Naive thymus-derived CD8-positive, alpha-beta T cell (primary cell): ENCODE measurements around the gene MROH7. TPM values are rescaled to one million over a fixed set of nuclear protein-coding genes. Genes with fewer than 3 reads are reported as not detected.

Experiments
- ATAC-seq, 2 donors: fragments of 150-1000 bp; cut with Tn5 transposase in 1 of 2; sonication (Bioruptor Pico), chemical (Tn5 transposase) in 1 of 2; 1 replicate in 1 of 2; 2 replicates in 1 of 2; pipeline ENCODE4 v1.10.0; 2021; ENCODE audit warnings: mild to moderate bottlenecking in 2 of 2, moderate library complexity in 2 of 2
- POLR2A ChIA-PET: fragments of 350-600 bp; sonication (Branson Sonifier 250); formaldehyde crosslinking; loops from one replicate; lab custom pipeline; 2021; ENCODE audit warnings: antibody characterized with exemption; lab: Charles Lee
- DNase-seq, 10 donors: peaks; one replicate each; pipeline versions ENCODE4 v3.0.0 to v3.0.0-alpha.2; 2020 to 2022
- H3K27ac Mint-ChIP-seq, 10 donors: one replicate each; pipeline ENCODE4 v1.8.0; 2020 to 2022; ENCODE audit warnings: mild to moderate bottlenecking in 10 of 10, mixed read lengths in 10 of 10, moderate library complexity in 4 of 10, inconsistent platforms in 1 of 10
- H3K27me3 Mint-ChIP-seq, 5 donors: one replicate each; pipeline ENCODE4 v1.8.0; 2021 to 2022; ENCODE audit warnings: mixed read lengths in 5 of 5
- H3K36me3 Mint-ChIP-seq, 3 donors: one replicate each; pipeline ENCODE4 v1.8.0; 2020 to 2022; ENCODE audit warnings: mixed read lengths in 3 of 3, mild to moderate bottlenecking in 2 of 3, inconsistent platforms in 1 of 3
- H3K4me1 Mint-ChIP-seq, 4 donors: one replicate each; pipeline ENCODE4 v1.8.0; 2021 to 2022; ENCODE audit warnings: mixed read lengths in 4 of 4
- H3K4me3 Mint-ChIP-seq, 10 donors: one replicate each; pipeline ENCODE4 v1.8.0; 2020 to 2022; ENCODE audit warnings: mild to moderate bottlenecking in 10 of 10, mixed read lengths in 10 of 10, moderate library complexity in 6 of 10, inconsistent platforms in 1 of 10
- H3K9me3 Mint-ChIP-seq, 9 donors: one replicate each; pipeline ENCODE4 v1.8.0; 2020 to 2022; ENCODE audit warnings: mixed read lengths in 9 of 9, mild to moderate bottlenecking in 3 of 9, inconsistent platforms in 1 of 9, moderate library complexity in 1 of 9
- polyA plus RNA-seq, 3 donors: library from polyadenylated mRNA; unstranded; fragments of 300-500 nt; fragmentation: Illumina TruSeq; gene quantifications; one replicate each; pipeline ENCODE4 v1.2.3, GENCODE V29; 2021
- total RNA-seq, 8 experiments: library from RNA in 2 of 8; stranded (reverse) in 2 of 8; gene quantifications; one replicate each; pipeline ENCODE4 v1.2.3 and lab custom pipeline; 2021 to 2026

MROH7 gene
- total and polyA plus RNA-seq, 5 experiments from 2014 or later = 0.18 TPM; not detected in 4

DNA sequence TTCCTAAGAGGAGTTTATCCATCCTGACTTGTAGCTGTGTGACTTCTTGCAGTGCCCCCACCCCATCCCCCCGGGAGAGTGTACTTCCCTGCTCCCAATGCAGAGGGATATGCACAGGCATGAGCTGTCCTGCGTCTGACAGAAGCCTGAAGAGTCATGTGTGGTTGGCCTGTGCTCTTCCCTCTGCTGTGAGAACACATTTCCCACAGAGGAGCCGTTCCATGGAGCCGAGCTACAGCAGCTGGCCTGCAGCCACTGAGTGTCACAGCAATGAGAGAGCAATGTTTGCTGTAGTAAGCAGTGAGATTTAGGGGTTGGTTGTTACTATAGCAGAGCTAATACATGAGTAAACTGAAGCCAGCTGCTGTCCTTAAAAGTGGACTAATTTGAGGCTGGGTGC lies 100.7 kb downstream of the MROH7 start:
- peak overlapping the region in 3 of 10 donors; percentile 20 to 61 (median 55) for H3K27ac Mint-ChIP-seq
- DNase-seq (no peak), ATAC-seq (no peak)
- no peaks in the 10 kb centered on the region for H3K27me3 Mint-ChIP-seq
- H3K9me3 Mint-ChIP-seq = no peaks in the 10 kb centered on the region
- H3K4me3 Mint-ChIP-seq = no peak overlapping the region
- POLR2A ChIA-PET = no interaction called here
- peaks cover 0 to 60% (median 4%) of the 10 kb centered on the region in 3 donors for H3K36me3 Mint-ChIP-seq
- peaks cover 0 to 2% (median 0%) of the 10 kb centered on the region in 4 donors for H3K4me1 Mint-ChIP-seq

DNA sequence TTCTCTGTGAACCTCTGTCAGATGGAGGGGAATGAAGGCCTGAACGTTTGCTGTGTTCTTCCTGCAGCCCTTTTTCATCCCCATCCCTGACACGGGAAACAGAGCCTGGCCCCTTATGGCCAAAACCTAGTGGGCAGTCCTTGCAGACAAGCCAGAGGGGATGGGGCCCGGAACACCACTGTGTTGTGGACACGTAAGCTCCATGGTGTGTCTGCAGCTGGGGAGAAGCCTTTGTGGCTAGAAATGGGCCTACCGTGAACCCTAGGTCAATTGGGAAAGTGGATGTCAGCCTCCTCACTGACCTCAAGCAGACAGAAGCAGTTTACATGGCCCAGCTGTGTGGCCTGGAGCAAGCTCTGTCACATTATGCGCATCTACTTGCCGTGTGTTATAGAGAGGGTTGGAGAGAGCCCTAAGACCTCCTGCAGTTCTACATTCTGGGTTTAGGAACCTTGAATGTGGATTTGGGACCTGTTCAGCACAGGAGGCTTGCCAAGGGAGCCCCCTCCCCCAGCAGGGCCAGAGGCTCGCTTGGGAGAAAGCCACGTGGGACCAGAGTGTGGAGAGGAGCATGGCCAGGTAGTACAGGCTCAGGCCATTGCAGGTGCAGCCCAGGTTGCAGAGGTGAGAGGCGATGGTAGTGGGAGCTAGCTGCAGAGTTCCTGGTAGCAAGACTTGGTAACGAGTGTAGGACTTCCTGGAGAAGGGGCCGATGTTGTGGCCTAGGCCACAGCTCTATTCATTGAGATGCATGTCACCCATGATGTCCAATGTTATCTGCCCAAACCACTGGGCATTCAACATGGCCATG lies 102.0 kb downstream of the MROH7 start:
- peaks cover 0 to 47% (median 4%) of the 10 kb centered on the region in 3 donors for H3K36me3 Mint-ChIP-seq
- H3K27me3 Mint-ChIP-seq = no peaks in the 10 kb centered on the region
- no peak for DNase-seq
- H3K9me3 Mint-ChIP-seq = no peaks in the 10 kb centered on the region
- POLR2A ChIA-PET = no interaction called here
- H3K27ac Mint-ChIP-seq = peak overlapping the region in 1 of 10 donors; percentile 66
- no peak for ATAC-seq
- H3K4me1 Mint-ChIP-seq = peaks cover 0 to 2% (median 0%) of the 10 kb centered on the region in 4 donors
- H3K4me3 Mint-ChIP-seq = no peak overlapping the region

DNA sequence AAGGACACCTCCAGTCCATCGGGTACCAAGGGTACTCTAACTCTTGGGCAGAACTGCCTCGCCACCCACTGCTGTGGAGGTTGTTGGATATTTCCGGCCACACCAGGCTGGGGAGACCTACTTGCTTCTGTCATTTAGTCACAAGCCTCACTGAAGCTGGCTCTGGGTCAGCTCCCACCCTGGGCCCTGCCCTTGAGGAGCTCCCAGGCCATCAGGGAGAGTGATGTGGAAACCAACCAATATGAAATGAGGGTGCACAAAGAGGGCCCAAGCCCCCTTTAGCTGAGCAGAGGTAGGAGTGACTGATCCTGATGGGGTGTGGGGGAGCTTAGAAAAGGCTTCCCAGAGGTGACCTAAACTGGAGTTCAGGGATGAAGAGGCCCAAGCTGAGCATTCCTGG lies 103.1 kb downstream of the MROH7 start:
- no peak for DNase-seq
- Mint-ChIP-seq H3K27me3 (no peaks in the 10 kb centered on the region), H3K36me3 (peaks cover 0 to 37% (median 4%) of the 10 kb centered on the region in 3 donors), H3K4me1 (peaks cover 0 to 2% (median 0%) of the 10 kb centered on the region in 4 donors), H3K27ac (peak overlapping the region in 1 of 10 donors; percentile 62), H3K9me3 (no peaks in the 10 kb centered on the region), H3K4me3 (no peak overlapping the region)
- ATAC-seq = no peak
- POLR2A ChIA-PET = no interaction called here

DNA sequence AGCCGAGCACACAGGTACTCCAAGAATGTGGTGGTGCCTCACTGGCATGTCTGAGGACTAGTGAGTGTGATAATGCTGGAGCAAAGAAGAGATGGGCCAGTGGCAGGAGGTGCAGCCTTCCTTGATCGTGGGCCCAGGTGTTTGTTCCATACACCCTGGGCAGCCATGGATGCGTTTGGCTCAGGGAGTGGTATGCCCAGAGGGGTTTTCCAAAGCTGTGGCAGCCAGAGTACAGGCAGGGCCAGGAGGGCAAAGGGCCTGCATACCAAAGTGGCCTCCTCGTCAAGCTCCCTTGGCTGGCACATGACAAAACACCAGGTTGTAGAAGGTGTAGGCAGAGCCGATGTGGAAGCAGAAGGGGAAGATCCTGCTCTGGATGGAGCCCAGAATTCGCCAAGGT lies 103.7 kb downstream of the MROH7 start:
- H3K27me3 Mint-ChIP-seq = no peaks in the 10 kb centered on the region
- POLR2A ChIA-PET = no interaction called here
- ATAC-seq = no peak

DNA sequence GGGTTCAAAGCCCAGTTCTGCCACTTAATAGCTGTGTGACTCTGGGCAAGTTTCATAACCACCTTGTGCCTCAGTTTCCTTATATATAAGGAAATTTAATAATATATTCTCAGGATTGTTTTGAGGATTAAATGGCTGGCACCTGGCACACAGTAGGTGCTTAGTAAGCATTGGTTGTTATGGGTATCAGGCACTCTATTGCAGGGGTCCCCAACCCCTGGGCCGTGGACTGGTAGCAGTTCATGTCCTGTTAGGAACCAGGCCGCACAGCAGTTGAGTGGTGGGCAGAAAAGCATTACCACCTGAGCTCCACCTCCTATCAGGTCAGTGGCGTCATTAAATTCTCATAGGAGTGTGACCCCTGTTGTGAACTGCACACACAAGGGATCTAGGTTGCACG lies 104.3 kb downstream of the MROH7 start:
- Mint-ChIP-seq H3K36me3 (peaks cover 0 to 25% (median 4%) of the 10 kb centered on the region in 3 donors), H3K27me3 (no peaks in the 10 kb centered on the region), H3K4me3 (no peak overlapping the region), H3K9me3 (no peaks in the 10 kb centered on the region), H3K4me1 (peaks cover 0 to 2% (median 0%) of the 10 kb centered on the region in 4 donors), H3K27ac (no peak overlapping the region)
- ATAC-seq (no peak), DNase-seq (no peak)
- POLR2A ChIA-PET = no interaction called here

More for the DNA sequence above, 103.7 kb downstream of the MROH7 start:
- Mint-ChIP-seq H3K4me1 (peaks cover 0 to 2% (median 0%) of the 10 kb centered on the region in 4 donors), H3K4me3 (no peak overlapping the region), H3K9me3 (no peaks in the 10 kb centered on the region), H3K36me3 (peaks cover 0 to 31% (median 4%) of the 10 kb centered on the region in 3 donors), H3K27ac (no peak overlapping the region)
- no peak for DNase-seq

DNA sequence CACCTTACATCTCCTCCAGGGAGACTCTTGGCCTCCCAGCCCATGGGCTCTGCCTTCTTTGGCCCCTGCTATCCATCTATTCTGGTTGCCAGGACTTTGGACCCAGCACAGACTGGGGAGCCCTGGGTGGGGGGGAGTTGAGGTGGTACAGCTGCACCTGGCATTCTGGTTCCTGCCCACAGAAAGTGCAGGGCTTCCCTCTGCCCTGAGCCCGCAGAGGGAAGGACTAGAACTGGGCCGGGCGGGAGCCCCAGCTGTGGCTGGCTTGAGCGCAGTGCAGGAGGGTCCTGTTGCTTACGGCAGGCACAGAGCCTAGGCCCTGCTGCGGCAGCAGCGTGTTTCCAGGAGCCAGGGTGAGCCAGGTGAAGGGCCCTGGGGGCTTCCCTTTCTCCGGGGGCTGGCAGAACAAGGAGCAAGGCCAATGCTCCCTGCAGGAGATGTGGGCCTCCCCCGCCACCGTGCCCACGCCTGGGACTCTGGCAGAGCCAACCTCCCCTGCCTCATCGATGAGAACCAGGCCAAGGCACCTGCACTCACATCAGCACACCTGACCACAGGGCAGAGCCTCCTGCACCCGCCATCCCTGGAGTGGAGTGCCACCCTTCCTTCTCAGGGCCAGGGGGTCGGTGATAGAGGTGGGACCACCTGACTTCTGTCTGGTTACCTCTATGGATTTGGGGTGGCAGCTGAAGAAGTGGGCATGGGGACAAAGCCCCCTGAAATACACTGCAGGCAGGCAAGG lies 106.7 kb downstream of the MROH7 start:
- no peak for ATAC-seq
- POLR2A ChIA-PET = no interaction called here
- H3K9me3 Mint-ChIP-seq = no peaks in the 10 kb centered on the region

DNA sequence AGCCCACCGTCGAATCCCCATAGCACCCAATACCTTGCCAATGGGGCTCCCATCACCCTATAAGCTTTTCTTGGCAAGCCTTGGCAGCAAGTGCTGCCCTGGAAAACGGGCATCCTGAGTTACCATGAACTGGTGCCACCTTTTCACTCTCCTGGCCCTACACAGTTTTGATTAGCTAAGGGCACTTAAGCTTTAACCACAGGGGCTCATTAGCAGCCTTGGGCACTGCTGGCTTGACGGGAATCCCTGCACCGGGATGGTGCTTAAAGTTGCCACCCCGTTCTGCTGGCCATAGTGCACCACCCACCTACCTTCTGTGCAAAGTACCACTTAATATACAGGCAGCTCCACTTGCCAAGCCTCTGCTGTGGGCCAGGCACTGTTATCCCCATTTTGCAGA lies 109.0 kb downstream of the MROH7 start:
- POLR2A ChIA-PET = no interaction called here
- no peaks in the 10 kb centered on the region for H3K27me3 Mint-ChIP-seq

More for the DNA sequence above, 106.7 kb downstream of the MROH7 start:
- Mint-ChIP-seq H3K27me3 (no peaks in the 10 kb centered on the region), H3K27ac (no peak overlapping the region), H3K36me3 (peaks cover 0 to 3% (median 0%) of the 10 kb centered on the region in 3 donors), H3K4me1 (no peaks in the 10 kb centered on the region), H3K4me3 (no peak overlapping the region)
- DNase-seq = no peak

DNA sequence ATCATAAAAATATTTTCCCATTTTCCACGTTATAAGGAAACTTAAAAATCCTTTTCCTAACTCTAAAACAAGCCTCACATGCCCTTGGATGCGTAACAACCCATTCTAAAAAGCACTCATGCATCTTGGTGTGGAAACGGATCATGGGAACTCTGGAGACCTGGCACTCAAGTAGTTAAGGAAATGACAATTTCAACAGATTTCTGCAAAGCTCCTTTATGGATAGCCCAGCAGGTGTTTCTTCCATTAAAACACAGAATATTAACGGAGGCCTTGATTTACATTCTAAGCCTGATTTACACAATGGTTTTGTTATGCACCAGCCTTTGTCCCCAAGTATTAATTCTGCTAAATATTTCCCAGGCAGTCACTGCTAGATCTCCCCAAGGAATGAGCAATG lies 109.8 kb downstream of the MROH7 start:
- Mint-ChIP-seq H3K27ac (no peak overlapping the region), H3K4me1 (no peaks in the 10 kb centered on the region), H3K36me3 (peaks cover 0 to 8% (median 0%) of the 10 kb centered on the region in 3 donors), H3K9me3 (no peaks in the 10 kb centered on the region), H3K27me3 (no peaks in the 10 kb centered on the region), H3K4me3 (no peak overlapping the region)
- ATAC-seq = no peak
- DNase-seq = no peak
- POLR2A ChIA-PET = no interaction called here

More for the DNA sequence above, 109.0 kb downstream of the MROH7 start:
- H3K27ac Mint-ChIP-seq = peak overlapping the region in 1 of 10 donors; percentile 40
- no peaks in the 10 kb centered on the region for H3K9me3 Mint-ChIP-seq
- H3K4me3 Mint-ChIP-seq = no peak overlapping the region
- no peaks in the 10 kb centered on the region for H3K4me1 Mint-ChIP-seq
- H3K36me3 Mint-ChIP-seq = peaks cover 0 to under 1% (median 0%) of the 10 kb centered on the region in 3 donors
- no peak for DNase-seq
- no peak for ATAC-seq

DNA sequence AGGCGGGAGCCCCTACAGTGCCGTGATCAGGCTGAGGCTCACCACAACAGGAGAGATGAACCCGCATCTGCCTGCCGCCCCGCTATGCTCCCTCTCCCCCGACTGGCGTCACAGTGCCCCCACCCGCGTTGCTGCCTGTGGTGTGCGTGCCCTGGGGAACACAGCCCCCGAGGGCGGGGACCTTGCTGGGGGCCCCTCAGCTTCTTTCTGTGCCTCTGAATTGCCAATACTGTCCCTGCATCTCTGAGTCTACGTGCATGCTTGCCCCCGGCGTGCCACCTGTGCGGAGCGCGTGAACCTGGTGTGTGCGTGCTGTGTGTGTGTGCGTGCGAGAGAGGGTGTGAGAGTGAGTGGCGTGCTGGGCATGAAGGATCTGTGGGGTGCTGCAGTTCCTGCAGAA lies 112.5 kb downstream of the MROH7 start:
- Mint-ChIP-seq H3K4me1 (no peaks in the 10 kb centered on the region), H3K27ac (peak overlapping the region in 1 of 10 donors; percentile 27), H3K9me3 (no peaks in the 10 kb centered on the region), H3K27me3 (no peaks in the 10 kb centered on the region), H3K36me3 (peaks cover 0 to 26% (median 2%) of the 10 kb centered on the region in 3 donors), H3K4me3 (no peak overlapping the region)
- POLR2A ChIA-PET = no interaction called here
- ATAC-seq (no peak), DNase-seq (no peak)

DNA sequence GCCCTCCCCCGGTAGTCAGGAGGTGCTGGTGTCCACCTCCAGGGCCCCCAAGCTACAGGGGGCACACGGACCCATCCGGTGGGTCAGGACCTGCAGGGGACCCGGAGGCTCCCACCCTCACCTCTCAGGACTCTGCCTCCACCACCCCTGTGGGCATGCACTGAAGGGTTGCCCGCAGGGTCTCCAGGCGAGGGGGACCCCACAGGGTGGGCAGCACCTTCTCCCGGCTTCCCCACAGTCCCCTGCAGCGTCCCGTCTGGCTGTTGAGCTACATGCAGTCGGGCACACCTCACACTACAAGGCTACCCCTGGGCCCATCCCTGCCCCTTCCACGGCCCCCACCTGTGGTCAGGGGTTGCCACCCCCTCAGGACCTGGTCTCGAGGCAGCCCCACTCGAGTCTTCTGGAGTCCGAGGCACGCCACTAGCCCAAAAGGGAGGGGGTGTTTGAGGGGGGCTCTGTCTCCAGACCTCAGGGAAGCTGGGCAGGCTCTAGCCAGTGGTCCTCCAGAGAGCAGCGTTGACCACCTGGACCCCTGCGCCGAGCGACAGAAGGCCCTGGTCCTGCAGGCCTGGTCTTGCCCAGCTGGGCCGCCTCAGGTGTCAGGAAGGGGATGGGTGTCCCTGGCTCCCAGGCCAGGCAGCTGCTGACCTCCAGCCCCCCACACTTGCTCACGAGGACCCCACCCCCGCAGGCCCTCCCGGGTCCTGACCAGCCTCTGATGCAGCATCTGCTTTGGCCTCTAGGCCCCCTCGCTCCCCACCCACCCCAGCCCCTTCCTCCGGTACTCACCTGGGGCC lies 113.1 kb downstream of the MROH7 start:
- DNase-seq (no peak), ATAC-seq (no peak)
- H3K27ac Mint-ChIP-seq = no peak overlapping the region
- H3K9me3 Mint-ChIP-seq = no peaks in the 10 kb centered on the region
- no peaks in the 10 kb centered on the region for H3K27me3 Mint-ChIP-seq
- H3K36me3 Mint-ChIP-seq = peaks cover 0 to 28% (median 4%) of the 10 kb centered on the region in 3 donors
- POLR2A ChIA-PET = no interaction called here
- no peak overlapping the region for H3K4me3 Mint-ChIP-seq
- H3K4me1 Mint-ChIP-seq = peaks cover 0 to 5% (median 0%) of the 10 kb centered on the region in 4 donors

DNA sequence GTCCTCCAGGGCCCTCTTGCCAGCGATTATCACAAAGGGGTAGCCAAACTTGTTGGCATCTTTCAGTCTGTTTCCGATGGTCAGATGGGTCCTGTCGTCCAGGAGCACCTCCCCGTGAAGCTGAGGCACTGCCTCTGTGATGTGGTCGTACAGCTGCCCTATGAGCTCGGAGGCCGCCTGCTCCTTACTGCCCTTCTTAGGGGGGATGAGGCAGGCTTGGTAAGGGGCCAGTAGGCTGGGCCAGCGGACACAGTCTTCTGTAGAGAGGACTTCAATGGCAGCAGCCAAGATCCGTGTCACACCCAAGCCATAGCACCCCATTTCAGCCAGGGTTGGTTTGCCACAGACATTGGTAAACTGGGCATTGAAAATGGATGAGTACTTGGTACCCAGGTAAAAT lies 116.2 kb downstream of the MROH7 start:
- H3K36me3 Mint-ChIP-seq = peaks cover 0 to 28% (median 4%) of the 10 kb centered on the region in 3 donors
- H3K27ac Mint-ChIP-seq = no peak overlapping the region
- peaks cover 9 to 20% (median 13%) of the 10 kb centered on the region in 4 donors for H3K4me1 Mint-ChIP-seq
- ATAC-seq = no peak
- POLR2A ChIA-PET = no interaction called here
- no peaks in the 10 kb centered on the region for H3K9me3 Mint-ChIP-seq
- H3K27me3 Mint-ChIP-seq = no peaks in the 10 kb centered on the region
- DNase-seq = no peak
- H3K4me3 Mint-ChIP-seq = no peak overlapping the region

DNA sequence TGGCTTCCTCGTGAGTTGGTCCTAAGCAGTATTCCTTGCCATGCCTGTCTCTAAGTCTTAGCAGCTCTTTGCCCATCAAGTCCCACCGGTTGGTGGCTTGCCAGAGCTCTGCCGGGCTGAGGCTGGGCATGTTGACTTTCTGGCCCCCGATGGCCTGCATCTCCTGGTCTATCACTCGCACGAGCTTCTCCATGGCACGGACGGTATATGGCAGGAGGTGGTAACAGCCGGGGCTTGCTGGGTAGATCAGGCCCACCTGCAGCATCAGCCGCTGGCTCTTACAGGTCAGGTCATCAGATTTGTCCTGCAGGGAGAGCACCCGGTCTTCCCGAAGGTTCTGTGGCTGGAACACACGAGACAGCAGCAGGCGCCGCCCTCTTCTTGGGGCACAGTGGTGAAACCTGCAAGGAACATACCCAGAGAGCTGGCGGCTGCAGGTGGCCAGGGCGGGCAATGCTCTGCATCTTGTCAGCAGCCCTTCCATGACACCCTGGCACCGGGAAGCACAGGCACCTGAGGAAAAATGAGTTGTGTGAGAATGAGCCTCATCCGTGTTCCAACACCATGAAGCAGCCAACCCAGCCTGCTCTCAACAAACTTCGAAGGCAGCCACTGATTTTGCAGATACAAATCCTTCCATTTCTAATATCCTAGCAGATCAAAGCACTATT lies 117.2 kb downstream of the MROH7 start:
- Mint-ChIP-seq H3K4me3 (no peak overlapping the region), H3K36me3 (peaks cover 0 to 28% (median 4%) of the 10 kb centered on the region in 3 donors), H3K27ac (no peak overlapping the region), H3K4me1 (peaks cover 12 to 28% (median 20%) of the 10 kb centered on the region in 4 donors), H3K27me3 (no peaks in the 10 kb centered on the region), H3K9me3 (no peaks in the 10 kb centered on the region)
- POLR2A ChIA-PET = no interaction called here
- ATAC-seq (no peak), DNase-seq (no peak)
